Trophoblast cell (in vitro differentiated cells and primary cell): ENCODE data around the gene ATP8A2.

Source experiments
- DNase-seq, 2 donors: peaks; one replicate each; pipeline ENCODE4 v3.0.0-alpha.2; 2016
- H2AFZ ChIP-seq: 2 replicates; pipeline ENCODE4 v1.6.1; 2013; ENCODE audit warnings: low read length, moderate library complexity, mild to moderate bottlenecking; ENCODE audit not compliant: insufficient read depth, poor library complexity
- H2AK5ac ChIP-seq: 2 replicates; pipeline ENCODE4 v1.6.1; 2013; ENCODE audit warnings: mild to moderate bottlenecking, low read length
- H2BK120ac ChIP-seq: 2 replicates; pipeline ENCODE4 v1.6.1; 2013; ENCODE audit warnings: low read length, mild to moderate bottlenecking, moderate library complexity; ENCODE audit not compliant: insufficient read depth, poor library complexity
- H2BK12ac ChIP-seq: 2 replicates; pipeline ENCODE4 v1.6.1; 2013; ENCODE audit warnings: mild to moderate bottlenecking, low read length, moderate library complexity
- H2BK5ac ChIP-seq: 2 replicates; pipeline ENCODE4 v1.6.1; 2013; ENCODE audit warnings: low read length, low read depth, moderate library complexity, mild to moderate bottlenecking; ENCODE audit not compliant: poor library complexity
- H3K14ac ChIP-seq: 2 replicates; pipeline ENCODE4 v1.6.1; 2013; ENCODE audit warnings: mild to moderate bottlenecking, low read length
- H3K18ac ChIP-seq: 2 replicates; pipeline ENCODE4 v1.6.1; 2013; ENCODE audit warnings: mild to moderate bottlenecking, low read length
- H3K23ac ChIP-seq: 2 replicates; pipeline ENCODE4 v1.6.1; 2013; ENCODE audit warnings: low read length
- H3K27ac ChIP-seq: 2 replicates; pipeline ENCODE4 v1.5.1; 2013; ENCODE audit warnings: low read depth, mild to moderate bottlenecking, inconsistent platforms, low read length, moderate library complexity
- H3K27me3 ChIP-seq: 2 replicates; pipeline ENCODE4 v1.6.1; 2013; ENCODE audit warnings: inconsistent platforms, mild to moderate bottlenecking, low read length, moderate library complexity; ENCODE audit not compliant: insufficient read depth
- H3K36me3 ChIP-seq, 2 experiments: 1 replicate in 1 of 2; 2 replicates in 1 of 2; pipeline ENCODE4 v1.6.1; 2013; ENCODE audit warnings: low read length in 2 of 2, mild to moderate bottlenecking in 2 of 2, moderate library complexity in 1 of 2; ENCODE audit not compliant: insufficient read depth in 2 of 2, control insufficient read depth in 1 of 2
- H3K4ac ChIP-seq: 2 replicates; pipeline ENCODE4 v1.6.1; 2013; ENCODE audit warnings: low read depth, mild to moderate bottlenecking, low read length, moderate library complexity
- H3K4me1 ChIP-seq, 2 experiments: 1 replicate in 1 of 2; 2 replicates in 1 of 2; pipeline ENCODE4 v1.6.1; 2013; ENCODE audit warnings: low read length in 2 of 2, mild to moderate bottlenecking in 2 of 2, moderate library complexity in 1 of 2; ENCODE audit not compliant: insufficient read depth in 2 of 2, control insufficient read depth in 1 of 2
- H3K4me2 ChIP-seq: 2 replicates; pipeline ENCODE4 v1.6.1; 2013; ENCODE audit warnings: inconsistent platforms, mild to moderate bottlenecking, low read length, moderate library complexity
- H3K4me3 ChIP-seq: 2 replicates; pipeline ENCODE4 v1.5.1; 2013; ENCODE audit warnings: mild to moderate bottlenecking, low read depth, low read length, inconsistent platforms
- H3K79me1 ChIP-seq: one replicate; pipeline ENCODE4 v1.6.1; 2013; ENCODE audit warnings: low read length
- H3K79me2 ChIP-seq: 2 replicates; pipeline ENCODE4 v1.6.1; 2013; ENCODE audit warnings: low read length, mild to moderate bottlenecking; ENCODE audit not compliant: control insufficient read depth, insufficient read depth, poor library complexity
- H3K9ac ChIP-seq: 2 replicates; pipeline ENCODE4 v1.6.1; 2013; ENCODE audit warnings: mild to moderate bottlenecking, low read length
- H3K9me3 ChIP-seq: 2 replicates; pipeline ENCODE4 v1.6.1; 2013; ENCODE audit warnings: low read depth, mild to moderate bottlenecking, control low read depth, inconsistent platforms, low read length; ENCODE audit not compliant: insufficient read depth
- H4K12ac ChIP-seq: 2 replicates; pipeline ENCODE4 v1.6.1; 2013; ENCODE audit warnings: low read depth, mild to moderate bottlenecking, low read length, moderate library complexity
- H4K8ac ChIP-seq: 2 replicates; pipeline ENCODE4 v1.6.1; 2013; ENCODE audit warnings: low read depth, mild to moderate bottlenecking, low read length, moderate library complexity
- H4K91ac ChIP-seq: one replicate; pipeline ENCODE4 v1.6.1; 2013; ENCODE audit warnings: low read depth, mild to moderate bottlenecking, low read length, moderate library complexity
- whole genome bisulfite sequencing: extraction: QIAGEN DNeasy Blood & Tissue Kit; methylation state at CpG from one replicate; pipeline ENCODE4 v1.1.7; 2013; ENCODE audit warnings: missing lambda C conversion rate; ENCODE audit not compliant: insufficient read length, insufficient coverage; ENCODE audit errors: extremely low coverage; 5-methylcytosine and 5-hydroxymethylcytosine counted together

ATP8A2 gene

DNA sequence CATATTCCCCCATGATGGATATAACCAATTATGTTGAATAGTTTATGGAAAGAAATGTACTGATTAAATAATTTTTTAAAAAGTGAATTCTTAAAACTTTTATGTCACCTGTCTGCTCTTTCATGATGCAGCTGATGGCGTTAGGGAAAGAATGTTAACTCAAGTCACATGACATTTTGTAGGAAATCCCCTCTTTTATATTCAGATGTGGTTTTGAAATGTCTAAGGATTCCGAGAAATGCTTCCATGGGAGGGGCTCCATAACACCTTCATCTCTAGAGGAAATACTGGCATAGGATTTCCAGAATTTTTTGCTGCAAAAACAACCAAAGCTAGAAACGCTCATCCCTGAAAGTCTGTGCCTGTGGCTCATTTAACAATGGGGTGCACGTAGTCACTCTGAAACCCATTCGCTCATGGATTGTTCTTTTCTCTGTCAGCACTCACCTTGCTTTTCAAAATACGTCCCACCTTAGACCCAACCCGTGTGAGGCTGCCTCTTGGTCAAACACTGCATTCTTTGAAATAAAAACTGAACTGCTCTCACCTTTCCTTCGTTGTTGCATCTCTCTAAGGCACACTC is 391.1 kb downstream of the ATP8A2 start:
- Histone ChIP-seq H4K8ac (no peak overlapping the region), H3K23ac (no peak overlapping the region), H2BK120ac (no peak overlapping the region), H3K14ac (no peak overlapping the region), H3K27ac (no peak overlapping the region), H2BK5ac (no peak overlapping the region), H3K79me2 (no peaks in the 10 kb centered on the region), H3K4ac (no peak overlapping the region), H4K12ac (no peak overlapping the region), H3K9ac (no peak overlapping the region), H3K36me3 (no peaks in the 10 kb centered on the region), H2AK5ac (no peak overlapping the region), H4K91ac (no peak overlapping the region), H3K27me3 (no peaks in the 10 kb centered on the region), H3K4me2 (no peak overlapping the region), H2AFZ (no peak overlapping the region), H3K9me3 (no peaks in the 10 kb centered on the region), H3K4me3 (no peak overlapping the region), H3K4me1 (no peaks in the 10 kb centered on the region), H3K18ac (no peak overlapping the region), H3K79me1 (no peaks in the 10 kb centered on the region), H2BK12ac (no peak overlapping the region)
- no peak for DNase-seq
- WGBS, result no CpG with 5 or more reads among the region's 8 CpGs

DNA sequence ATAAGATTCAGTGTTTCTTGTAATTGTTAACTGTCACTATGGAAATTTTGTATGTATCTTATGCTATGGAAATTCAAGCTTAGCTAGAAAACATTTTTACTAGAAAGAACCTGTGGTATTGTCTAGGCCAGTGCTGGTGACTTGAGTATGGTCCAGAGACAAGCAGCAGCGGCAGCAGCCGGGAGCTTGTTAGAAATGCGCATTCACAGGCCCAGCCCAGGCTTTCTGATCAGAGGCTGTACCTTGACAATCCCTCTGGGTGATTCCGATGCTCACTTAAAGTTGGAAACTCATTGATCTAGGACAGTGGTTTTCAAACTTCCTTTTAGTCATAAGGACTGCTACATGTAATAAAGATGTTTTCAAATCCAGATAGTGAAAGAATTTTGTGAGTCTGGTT is 392.6 kb downstream of the ATP8A2 start:
- H3K9ac ChIP-seq, result no peak overlapping the region
- WGBS, result no CpG with 5 or more reads among the region's 4 CpGs
- no peak overlapping the region for H4K91ac ChIP-seq
- DNase-seq, result no peak
- H3K4me2 ChIP-seq, result no peak overlapping the region
- no peak overlapping the region for H3K4ac ChIP-seq
- no peaks in the 10 kb centered on the region for H3K27me3 ChIP-seq
- no peak overlapping the region for H2AK5ac ChIP-seq
- no peaks in the 10 kb centered on the region for H3K9me3 ChIP-seq
- no peak overlapping the region for H4K8ac ChIP-seq
- no peak overlapping the region for H2AFZ ChIP-seq
- H3K4me3 ChIP-seq, result no peak overlapping the region
- no peaks in the 10 kb centered on the region for H3K4me1 ChIP-seq
- H3K79me1 ChIP-seq, result no peaks in the 10 kb centered on the region
- no peak overlapping the region for H2BK5ac ChIP-seq
- H3K79me2 ChIP-seq, result no peaks in the 10 kb centered on the region
- H3K27ac ChIP-seq, result no peak overlapping the region
- H3K36me3 ChIP-seq, result no peaks in the 10 kb centered on the region
- no peak overlapping the region for H3K14ac ChIP-seq
- no peak overlapping the region for H3K18ac ChIP-seq
- no peak overlapping the region for H4K12ac ChIP-seq
- no peak overlapping the region for H2BK12ac ChIP-seq
- H2BK120ac ChIP-seq, result no peak overlapping the region
- no peak overlapping the region for H3K23ac ChIP-seq

DNA sequence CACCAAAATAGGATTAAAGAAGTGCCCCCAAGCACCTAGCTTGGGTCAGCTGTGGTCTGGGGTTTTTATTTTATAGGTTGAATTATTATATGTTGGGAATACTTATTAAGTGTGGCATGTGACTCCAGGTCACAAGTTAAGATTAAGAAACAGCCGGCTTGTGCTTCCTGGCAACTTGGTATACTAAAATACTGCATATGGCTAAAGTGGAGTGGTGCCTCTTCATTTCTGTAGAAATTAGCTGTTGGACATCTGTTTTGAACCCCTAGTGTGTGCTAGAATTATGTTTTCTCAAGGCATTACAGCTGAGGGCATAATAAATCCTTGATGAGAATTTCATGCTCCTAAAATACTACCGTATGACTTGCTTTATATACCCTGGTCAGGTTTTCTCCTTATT is 393.5 kb downstream of the ATP8A2 start:
- Histone ChIP-seq H3K79me2 (peaks cover 2% of the 10 kb centered on the region), H3K9me3 (no peaks in the 10 kb centered on the region), H3K18ac (no peak overlapping the region), H4K12ac (no peak overlapping the region), H3K36me3 (no peaks in the 10 kb centered on the region), H2BK120ac (no peak overlapping the region), H3K4me3 (no peak overlapping the region), H3K9ac (no peak overlapping the region), H2BK12ac (no peak overlapping the region), H3K4me1 (no peaks in the 10 kb centered on the region), H3K23ac (no peak overlapping the region), H2AFZ (no peak overlapping the region), H2BK5ac (no peak overlapping the region), H4K91ac (no peak overlapping the region), H4K8ac (no peak overlapping the region), H3K4me2 (no peak overlapping the region), H3K4ac (no peak overlapping the region), H3K27ac (no peak overlapping the region), H2AK5ac (no peak overlapping the region), H3K14ac (no peak overlapping the region), H3K79me1 (no peaks in the 10 kb centered on the region), H3K27me3 (no peaks in the 10 kb centered on the region)
- DNase-seq, result no peak
- no CpG with 5 or more reads among the region's 2 CpGs for WGBS

GRCh38 chr13:25766576-25766975 is 394.8 kb downstream of the ATP8A2 start:
- Histone ChIP-seq H3K79me1 (no peaks in the 10 kb centered on the region), H2AK5ac (no peak overlapping the region), H3K9me3 (no peaks in the 10 kb centered on the region), H2BK5ac (no peak overlapping the region), H3K4ac (no peak overlapping the region), H2BK12ac (no peak overlapping the region), H3K14ac (no peak overlapping the region), H2BK120ac (no peak overlapping the region), H4K8ac (no peak overlapping the region), H3K4me1 (peaks cover 2% of the 10 kb centered on the region in 2 experiments), H3K23ac (no peak overlapping the region), H3K18ac (no peak overlapping the region), H2AFZ (no peak overlapping the region), H3K79me2 (peaks cover 2% of the 10 kb centered on the region), H3K4me2 (no peak overlapping the region), H3K27me3 (no peaks in the 10 kb centered on the region), H3K27ac (no peak overlapping the region), H3K36me3 (no peaks in the 10 kb centered on the region), H3K9ac (no peak overlapping the region), H3K4me3 (no peak overlapping the region), H4K12ac (no peak overlapping the region), H4K91ac (no peak overlapping the region)
- no CpG with 5 or more reads among the region's 3 CpGs for WGBS
- DNase-seq, result no peak
